GM18951 (cell line): ENCODE measurements around the gene CCDC152.
"Not testable (repeated sequence)": the region's sequence is repeated elsewhere in the genome, so short reads cannot be mapped to it uniquely, and the experiment has no call there.

Experiments used
- POLR2A ChIP-seq: IDR thresholded peaks from 4 replicates; pipeline ENCODE4 v1.6.1; 2011; ENCODE audit warnings: mild to moderate bottlenecking; ENCODE audit not compliant: insufficient read length, insufficient read depth; ENCODE audit errors: extremely low read depth
- in situ Hi-C: fragments of 300-500 bp; cut with MboI; formaldehyde crosslinking; loops from one replicate; pipeline ENCODE4 v1.12.0; 2022; ENCODE audit warnings: low sequenced_read_pairs, mixed read lengths, inconsistent platforms; ENCODE audit not compliant: unreplicated experiment

Gene CCDC152

DNA sequence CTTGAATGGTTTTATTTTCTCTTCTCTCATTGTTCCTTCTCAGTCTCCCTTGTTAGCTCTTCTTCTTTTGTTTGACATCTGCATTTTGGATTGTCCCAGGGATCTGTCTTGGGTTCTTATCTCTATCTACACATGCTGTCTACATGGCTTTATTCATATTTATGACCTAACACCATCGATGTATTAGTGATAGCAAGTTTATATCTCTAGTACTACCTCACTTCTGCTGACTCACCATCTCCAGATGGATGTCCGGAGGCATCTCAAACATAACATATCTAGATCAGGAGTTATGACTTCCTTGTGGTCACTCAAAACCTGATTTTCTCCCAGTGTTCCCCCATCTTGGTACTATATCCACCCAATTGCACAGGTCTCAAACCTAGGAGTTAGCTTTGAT is 74.3 kb downstream of the CCDC152 start:
- in situ Hi-C loops, result no loop called here
- no peak for TF ChIP-seq POLR2A

DNA sequence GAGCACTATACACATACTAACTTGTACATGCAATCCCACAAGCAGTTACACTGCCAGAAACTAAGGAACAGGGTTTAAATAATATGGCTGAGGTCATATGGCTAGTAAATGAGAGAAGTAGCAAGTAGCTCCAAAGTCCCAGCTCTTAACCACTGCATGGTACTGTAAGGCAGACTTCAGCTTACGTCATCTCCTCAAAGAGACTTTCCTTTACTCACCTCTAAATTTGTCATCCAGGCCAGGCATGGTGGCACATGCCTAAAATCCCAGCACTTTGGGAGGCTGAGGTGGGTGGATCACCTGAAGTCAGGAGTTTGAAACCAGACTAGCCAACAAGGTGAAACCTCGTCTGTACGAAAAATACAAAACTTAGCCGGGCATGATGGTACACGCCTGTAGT is 75.4 kb downstream of the CCDC152 start:
- in situ Hi-C loops, result no loop called here
- TF ChIP-seq POLR2A, result no peak

DNA sequence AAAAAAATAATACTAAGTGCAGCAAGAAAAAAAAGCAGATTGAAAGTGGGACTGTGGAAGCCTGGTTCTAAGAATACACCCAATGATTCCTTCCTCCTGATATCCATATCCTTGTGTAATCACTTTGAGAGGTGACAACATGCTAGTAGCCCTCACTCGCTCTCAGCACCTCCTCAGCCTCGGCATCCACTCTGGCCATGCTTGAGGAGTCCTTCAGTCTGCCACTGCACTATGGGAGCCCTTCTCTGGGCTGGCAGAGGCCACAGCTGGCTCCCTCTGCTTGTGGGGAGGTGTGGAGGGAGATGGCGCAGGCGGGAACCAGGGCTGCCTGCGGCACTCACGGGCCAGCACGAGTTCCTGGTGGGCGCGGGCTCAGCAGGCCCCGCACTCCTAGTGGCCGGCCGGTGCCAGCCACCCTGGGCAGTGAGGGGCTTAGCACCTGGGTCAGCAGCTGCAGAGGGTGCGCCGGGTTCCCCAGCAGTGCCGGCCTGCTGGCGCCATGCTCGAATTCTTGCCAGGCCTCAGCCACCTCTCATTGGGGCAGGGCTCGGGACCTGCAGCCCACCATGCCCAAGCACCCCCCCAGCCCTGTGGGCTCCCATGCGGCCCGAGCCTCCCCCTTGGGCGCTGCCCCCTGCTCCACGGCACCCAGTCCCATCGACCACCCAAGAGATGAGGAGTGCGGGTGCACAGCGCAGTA is 79.6 kb downstream of the CCDC152 start:
- in situ Hi-C loops, result no loop called here
- TF ChIP-seq POLR2A, result no peak

DNA sequence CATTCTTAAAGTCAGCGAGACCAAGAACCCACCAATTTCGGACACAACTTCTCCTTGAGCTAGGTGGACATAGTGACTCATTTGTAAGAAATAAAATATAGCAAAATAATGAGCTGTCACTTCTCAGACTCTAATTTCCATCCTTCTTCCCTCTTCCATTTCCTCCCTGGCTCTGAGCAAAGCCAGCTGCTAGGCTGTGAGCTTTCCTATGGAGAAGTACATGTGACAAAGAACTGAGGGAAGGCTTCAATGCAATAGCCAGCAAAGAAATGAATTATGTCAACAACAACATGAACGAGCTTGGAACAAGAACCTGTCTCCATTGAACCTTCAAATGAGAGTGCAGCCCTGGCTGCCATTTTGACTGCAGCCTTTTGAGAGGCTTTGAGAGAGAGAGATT is 81.0 kb downstream of the CCDC152 start:
- in situ Hi-C loops, result no loop called here
- TF ChIP-seq POLR2A, result no peak

DNA sequence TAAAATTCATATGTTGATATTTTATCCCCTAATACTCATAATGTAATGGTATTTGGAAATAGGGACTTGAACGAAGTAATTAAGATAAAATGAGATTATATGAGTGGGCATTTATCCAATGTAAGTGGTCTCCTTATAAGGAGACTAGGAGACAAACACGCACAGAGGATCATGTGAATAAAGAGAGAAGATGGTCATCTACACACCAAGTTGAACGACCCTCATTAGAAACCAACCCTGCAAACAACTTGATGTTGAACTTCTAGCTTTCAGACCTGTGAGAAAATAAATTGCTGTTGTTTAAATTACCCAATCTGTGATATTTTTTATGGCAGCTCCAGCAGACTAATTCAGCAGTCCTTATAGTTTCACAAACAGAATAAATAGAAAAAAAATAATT is 82.6 kb downstream of the CCDC152 start:
- in situ Hi-C loops, result no loop called here
- no peak for TF ChIP-seq POLR2A

DNA sequence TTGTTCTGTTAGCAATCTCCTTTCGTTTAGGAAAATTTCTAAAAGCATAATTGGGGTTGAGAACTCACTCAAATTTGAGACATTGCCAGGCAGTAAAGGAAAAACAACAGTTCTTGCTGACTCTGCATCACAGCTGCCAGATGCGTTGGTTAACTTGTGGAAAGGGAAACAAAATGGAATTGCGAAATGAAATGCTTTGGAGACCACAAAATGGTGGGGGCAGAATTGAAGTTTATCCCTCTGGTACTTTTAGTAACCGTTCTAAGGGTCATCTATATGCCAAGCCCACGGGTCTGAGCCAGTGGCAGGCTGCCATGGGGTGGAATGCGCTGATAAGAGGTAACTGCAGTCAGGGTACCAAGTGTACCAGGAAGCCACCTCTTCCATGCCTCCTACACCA is 83.7 kb downstream of the CCDC152 start:
- in situ Hi-C loops, result no loop called here
- TF ChIP-seq POLR2A, result no peak

DNA sequence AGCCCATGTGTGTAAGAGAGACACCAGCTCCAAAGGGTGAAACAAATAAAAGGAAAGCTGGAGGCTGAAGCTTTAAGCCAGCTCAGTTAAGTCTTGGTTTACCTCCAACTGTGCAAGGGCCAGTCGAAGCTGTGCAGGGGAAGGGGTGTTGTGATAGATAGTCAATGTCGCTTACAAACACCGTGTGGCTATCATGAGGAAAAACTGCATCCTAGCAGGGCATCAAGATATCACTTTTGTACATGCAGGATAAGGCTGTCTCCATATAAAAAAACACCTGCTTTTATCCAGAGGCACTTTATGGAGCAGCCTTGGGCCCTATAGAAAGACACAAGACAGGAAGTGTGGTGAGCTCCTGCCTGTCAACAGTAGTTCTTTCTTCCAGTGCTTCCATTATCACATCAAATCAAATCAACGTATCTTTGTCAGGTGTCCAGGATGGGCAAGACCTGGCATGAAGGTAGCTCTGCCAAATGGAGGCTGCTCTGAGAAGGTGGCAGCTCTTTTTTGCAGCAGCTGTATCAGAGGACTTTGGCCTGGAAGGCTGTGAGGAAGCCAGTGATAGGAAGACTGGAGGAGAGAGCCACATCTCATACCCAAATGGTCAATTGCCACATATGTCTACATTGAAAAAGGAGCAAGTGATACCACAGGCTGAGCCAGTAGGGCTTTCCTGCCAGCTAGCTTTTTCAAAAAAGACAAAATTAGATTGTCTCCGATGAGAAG is 84.4 kb downstream of the CCDC152 start:
- TF ChIP-seq POLR2A, result no peak
- in situ Hi-C loops, result no loop called here

DNA sequence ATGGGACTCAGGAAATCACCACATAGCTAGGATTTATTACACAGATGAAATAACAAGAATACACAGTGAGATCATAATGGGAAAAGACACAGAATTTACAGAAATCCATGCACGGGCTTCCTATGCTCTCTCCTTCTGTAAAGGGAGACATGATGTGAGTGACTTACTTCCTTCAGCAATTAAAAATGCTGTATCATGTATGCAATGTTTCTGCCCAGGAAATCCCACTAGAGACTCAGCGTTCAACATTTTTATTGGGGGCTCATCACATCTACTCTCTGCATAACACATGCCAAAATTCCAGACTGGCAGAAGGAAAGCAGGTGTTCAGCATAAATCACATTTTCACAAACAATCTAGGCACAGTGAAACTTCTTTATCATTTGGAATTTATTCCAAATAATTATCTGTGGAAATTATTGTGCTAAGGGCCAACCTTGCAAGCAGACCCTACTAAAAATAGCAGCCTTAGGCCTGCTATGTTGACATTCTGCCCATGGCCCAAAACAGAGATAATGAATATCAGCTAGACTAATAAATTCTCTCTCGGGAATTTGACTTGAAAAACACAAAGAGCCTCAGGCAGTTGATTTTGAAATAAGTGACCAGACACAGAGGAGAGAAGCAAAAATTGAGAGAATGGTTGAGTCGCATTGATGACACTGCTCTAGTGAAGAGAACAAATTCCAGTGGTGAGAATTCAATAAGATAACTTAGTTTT is 86.5 kb downstream of the CCDC152 start:
- no peak for TF ChIP-seq POLR2A
- in situ Hi-C loops, result no loop called here

DNA sequence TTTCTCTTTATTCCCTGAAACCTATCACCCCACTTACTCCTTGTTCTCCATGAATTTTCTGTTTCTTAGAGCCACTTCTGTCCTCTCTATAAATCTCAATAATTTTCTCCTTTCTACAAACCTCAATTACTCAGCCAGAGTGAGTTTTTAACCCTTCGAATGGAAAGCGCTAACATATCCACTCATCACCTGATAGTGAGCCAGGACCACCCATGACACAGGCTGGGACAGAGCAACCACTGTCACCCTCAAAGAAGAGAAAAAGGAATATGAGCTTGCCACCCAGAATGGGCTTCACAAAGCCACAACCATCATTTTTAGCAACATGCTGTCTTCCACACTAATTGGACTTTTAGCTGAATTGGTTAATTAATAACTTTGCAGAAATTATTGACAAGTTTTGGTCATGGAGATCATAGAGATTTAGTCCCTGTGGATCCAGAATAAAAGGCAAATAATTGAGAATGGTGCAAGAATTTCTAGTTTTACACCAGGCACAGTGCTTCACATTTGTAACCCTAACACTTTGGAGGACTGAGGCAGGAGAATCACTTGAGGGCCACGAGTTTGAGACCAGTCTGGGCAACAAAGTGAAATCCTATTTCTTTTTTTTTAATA is 87.2 kb downstream of the CCDC152 start:
- in situ Hi-C loops, result no loop called here
- TF ChIP-seq POLR2A, result no peak

DNA sequence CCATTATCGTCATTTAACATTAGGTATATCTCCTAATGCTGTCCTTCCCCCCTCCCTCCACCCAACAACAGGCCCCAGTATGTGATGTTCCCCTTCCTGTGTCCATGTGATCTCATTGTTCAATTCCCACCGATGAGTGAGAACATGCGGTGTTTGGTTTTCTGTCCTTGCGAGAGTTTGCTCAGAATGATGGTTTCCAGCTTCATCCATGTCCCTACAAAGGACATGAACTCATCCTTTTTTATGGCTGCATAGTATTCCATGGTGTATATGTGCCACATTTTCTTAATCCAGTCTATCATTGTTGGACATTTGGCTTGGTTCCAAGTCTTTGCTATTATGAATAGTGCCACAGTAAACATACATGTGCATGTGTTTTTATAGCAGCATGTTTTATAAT is 87.8 kb downstream of the CCDC152 start:
- in situ Hi-C loops, result not testable (repeated sequence)

DNA sequence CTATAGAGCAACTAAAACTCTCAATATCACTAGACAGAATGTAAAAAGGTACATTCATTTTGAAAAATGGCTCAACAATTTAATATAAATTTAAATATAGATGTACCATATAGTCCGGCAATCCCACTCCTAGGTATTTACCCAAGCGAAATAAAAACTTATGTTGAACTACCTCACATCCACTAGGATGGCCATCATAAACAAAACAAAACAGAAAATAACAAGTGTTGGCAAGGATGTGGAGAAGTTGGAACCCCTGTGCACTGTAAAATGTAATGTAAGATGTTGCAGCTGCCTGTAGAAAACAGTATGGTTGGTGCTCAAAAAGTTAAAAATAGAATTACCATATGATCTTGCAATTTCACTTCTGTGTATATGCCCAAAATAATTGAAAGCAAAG is 91.9 kb downstream of the CCDC152 start:
- in situ Hi-C loops, result no loop called here
- TF ChIP-seq POLR2A, result no peak

DNA sequence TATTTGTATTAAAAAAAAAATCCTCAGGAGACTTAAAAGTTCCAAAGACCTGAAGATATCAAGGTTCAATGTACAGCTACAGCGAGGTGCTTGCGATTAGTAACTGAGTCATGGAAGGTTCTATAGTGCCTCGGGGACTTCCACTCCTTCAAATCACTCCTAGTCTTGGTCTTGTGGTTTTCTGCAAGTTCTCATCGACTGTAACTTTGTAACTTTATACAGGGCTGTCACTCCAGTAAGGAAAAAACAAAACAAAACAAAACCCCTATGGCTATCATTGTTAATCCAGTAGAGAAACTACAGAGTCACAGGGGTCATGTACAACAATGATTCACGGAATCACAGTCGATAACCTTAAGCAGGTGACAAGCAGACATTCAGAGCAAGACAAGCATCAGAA is 94.9 kb downstream of the CCDC152 start:
- in situ Hi-C loops, result no loop called here
- TF ChIP-seq POLR2A, result no peak
